Measurements from ENCODE around the gene GNG8.

GRCh38 chr19:46629546-46630025 lies 6.4 kb downstream of the GNG8 start:
- TF ChIP-seq CTCF (IDR thresholded peaks at IDR 0.05) (no peak), POLR2A (IDR thresholded peaks at IDR 0.05) (no peak)
